ENCODE data around the gene PTCD3. TPM values are rescaled to one million over a fixed set of nuclear protein-coding genes. Genes with fewer than 3 reads are reported as not detected.

PTCD3 gene
- polyA plus RNA-seq, 1 experiment, result 31.6 TPM

GRCh38 chr2:86065512-86065911 is 40.5 kb upstream of the PTCD3 start:
- peak; percentile 59 for DNase-seq (ENCODE audit: low read depth)
- POLR2A ChIA-PET, result no interaction called here
- Histone ChIP-seq H3K36me3 (ENCODE audit: control insufficient read depth, insufficient read depth, low read length) (peaks cover 6% of the 10 kb centered on the region), H3K27me3 (ENCODE audit: control insufficient read depth, insufficient read depth, low read length) (no peaks in the 10 kb centered on the region), H3K4me3 (ENCODE audit: low read depth, low read length) (no peak overlapping the region)
- no peak for TF ChIP-seq CTCF (IDR thresholded peaks at IDR 0.05; ENCODE audit: insufficient read depth, low read depth, low read length)
- CTCF ChIA-PET, result interaction anchor here (1.0 to 3.2 kb wide), 5 partner anchors 14 to 252 kb away, joined by 3 to 15 read pairs (median 6); no protein-coding TSS in a partner anchor

- TF ChIP-seq CTCF (IDR thresholded peaks at IDR 0.05; ENCODE audit: insufficient read depth, low read depth, low read length), result no peak
- ChIA-PET POLR2A (no interaction called here), CTCF (interaction anchor here (1.0 to 3.2 kb wide), 6 partner anchors 13 to 252 kb away, joined by 3 to 17 read pairs (median 6); no protein-coding TSS in a partner anchor)
- Histone ChIP-seq H3K4me3 (ENCODE audit: low read depth, low read length) (no peak overlapping the region), H3K36me3 (ENCODE audit: control insufficient read depth, insufficient read depth, low read length) (peaks cover 6% of the 10 kb centered on the region), H3K27me3 (ENCODE audit: control insufficient read depth, insufficient read depth, low read length) (no peaks in the 10 kb centered on the region)
- DNase-seq (ENCODE audit: low read depth), result no peak
Observed at GRCh38 chr2:86066007-86066578, 39.9 kb upstream of the PTCD3 start.

DNA sequence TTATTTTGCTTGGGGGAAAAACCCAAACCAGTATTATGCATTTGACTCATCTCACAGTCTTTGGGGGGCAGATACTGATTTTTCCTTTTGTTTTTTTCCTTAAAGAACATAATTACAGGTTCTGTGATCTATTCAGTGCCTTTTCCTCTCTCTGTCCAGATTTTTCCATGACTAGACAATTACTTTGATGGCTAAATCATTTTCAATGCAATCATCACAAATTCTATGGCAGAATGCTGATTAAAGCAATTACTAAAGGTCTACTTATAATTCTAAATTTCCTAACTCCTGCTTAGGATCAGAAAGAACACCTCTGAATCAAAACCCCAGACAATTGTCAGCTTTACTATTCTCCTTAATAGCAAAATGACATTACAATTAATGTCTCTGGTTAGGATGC is 39.1 kb upstream of the PTCD3 start:
- POLR2A ChIA-PET, result no interaction called here
- no peaks in the 10 kb centered on the region for H3K27me3 ChIP-seq (ENCODE audit: control insufficient read depth, insufficient read depth, low read length)
- peaks cover 6% of the 10 kb centered on the region for H3K36me3 ChIP-seq (ENCODE audit: control insufficient read depth, insufficient read depth, low read length)
- CTCF ChIA-PET, result interaction anchor here (3.2 kb wide), 2 partner anchors 12 to 239 kb away, joined by 15 to 17 read pairs; no protein-coding TSS in a partner anchor
- no peak for DNase-seq (ENCODE audit: low read depth)
- TF ChIP-seq CTCF (IDR thresholded peaks at IDR 0.05; ENCODE audit: insufficient read depth, low read depth, low read length), result no peak
- no peak overlapping the region for H3K4me3 ChIP-seq (ENCODE audit: low read depth, low read length)

GRCh38 chr2:86068136-86068588 is 37.9 kb upstream of the PTCD3 start:
- DNase-seq (ENCODE audit: low read depth), result no peak
- POLR2A ChIA-PET, result no interaction called here
- no peak for TF ChIP-seq CTCF (IDR thresholded peaks at IDR 0.05; ENCODE audit: insufficient read depth, low read depth, low read length)
- Histone ChIP-seq H3K4me3 (ENCODE audit: low read depth, low read length) (no peak overlapping the region), H3K27me3 (ENCODE audit: control insufficient read depth, insufficient read depth, low read length) (no peaks in the 10 kb centered on the region), H3K36me3 (ENCODE audit: control insufficient read depth, insufficient read depth, low read length) (peaks cover 6% of the 10 kb centered on the region)
- CTCF ChIA-PET, result interaction anchor here (1.2 to 3.2 kb wide), 4 partner anchors 11 to 241 kb away, joined by 3 to 17 read pairs (median 9); no protein-coding TSS in a partner anchor

GRCh38 chr2:86068648-86069047 is 37.4 kb upstream of the PTCD3 start:
- TF ChIP-seq CTCF (IDR thresholded peaks at IDR 0.05; ENCODE audit: insufficient read depth, low read depth, low read length), result no peak
- ChIA-PET CTCF (interaction anchor here (1.2 to 3.2 kb wide), 4 partner anchors 11 to 241 kb away, joined by 3 to 17 read pairs (median 9); no protein-coding TSS in a partner anchor), POLR2A (no interaction called here)
- no peak for DNase-seq (ENCODE audit: low read depth)
- H3K4me3 ChIP-seq (ENCODE audit: low read depth, low read length), result no peak overlapping the region
- no peaks in the 10 kb centered on the region for H3K27me3 ChIP-seq (ENCODE audit: control insufficient read depth, insufficient read depth, low read length)
- peaks cover 6% of the 10 kb centered on the region for H3K36me3 ChIP-seq (ENCODE audit: control insufficient read depth, insufficient read depth, low read length)

All from BJ (cell line).